Heart left ventricle (tissue), 13 donors: ENCODE measurements around the gene CTNNA3.

Experiments
- POLR2A ChIP-seq, 2 donors: fragments of 450-650 bp; IDR thresholded peaks; one replicate each; pipeline ENCODE4 v1.6.1; 2017; ENCODE audit warnings: antibody characterized with exemption in 2 of 2, mild to moderate bottlenecking in 2 of 2, moderate library complexity in 2 of 2
- TF ChIP-seq, protein P1 (sequence below), 12 donors: fragments of 200-600 bp; sonication (generic) in 4 of 12; IDR thresholded peaks; one replicate each; pipeline versions ENCODE4 v1.5.0 to v1.8.0; 2018 to 2022; ENCODE audit warnings: antibody characterized with exemption in 12 of 12, mild to moderate bottlenecking in 5 of 12
- donor health status: ischemic (EF 13 %, LVEDD 7.1; RV severe dilation, severe dysfunction).
- donor health status: DM: no; HTN: yes; CAD: no.
- donor health status: DM: no; HTN: no; CAD: no.
- donor health status: ischemic (EF 25% LVEDD 6.9; RV normal size, moderate dysfunction).
- donor health status: ischemic (EF 25% LVEDD 5.7; RV mildly dilated, moderate dysfunction).
- donor health status: ischemic (EF 35%, LVEDD 5.7; RV mildly dilated, moderate dysfunction).
- donor health status: nonischemic (EF 11% LVEDD 7.7; RV severe dilation, severe dysfunction).
- donor health status: DM: yes; HTN: yes; CAD: no.
- donor health status: PGD.
- donor health status: ischemic (EF 29% LVEDD 5.4; RV normal size, mild dysfunction).
- donor health status: nonischemic (EF 23%, LVEDD 6.1; RV moderate dilation, normal function).

DNA sequence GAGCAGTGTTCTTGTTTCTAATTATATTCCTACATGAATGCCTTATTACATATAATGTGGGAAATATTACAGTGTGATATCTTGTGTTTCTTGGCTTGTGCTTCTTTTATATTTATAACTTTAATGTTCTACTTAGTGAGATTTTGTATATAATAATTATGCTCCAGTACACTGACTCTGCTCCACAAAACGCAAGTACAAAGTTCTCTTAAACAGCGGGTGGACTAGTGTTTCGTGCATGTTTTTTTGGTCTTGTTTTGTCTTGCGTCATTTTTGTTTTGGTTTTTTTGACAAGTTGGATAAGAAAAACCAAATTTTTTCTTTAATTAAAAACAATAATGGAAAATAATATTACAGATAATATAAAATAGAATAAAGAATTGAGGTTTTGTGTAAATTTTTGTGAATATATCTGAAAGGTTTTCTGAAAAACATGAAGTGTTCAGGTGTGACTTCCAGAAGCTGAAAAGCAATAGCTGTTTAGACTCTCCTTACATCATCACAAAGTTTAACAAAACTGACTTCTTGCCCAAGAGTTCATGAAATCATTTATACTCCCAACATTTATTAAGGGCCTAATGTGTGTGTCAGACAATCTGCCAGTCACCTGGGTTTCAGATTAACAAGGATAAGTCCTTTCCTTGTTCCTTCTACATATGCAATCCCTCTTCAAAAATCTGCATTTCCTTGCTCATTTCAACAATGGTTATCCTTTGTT, 438.4 kb downstream of the CTNNA3 start:
- TF ChIP-seq, protein P1, sequence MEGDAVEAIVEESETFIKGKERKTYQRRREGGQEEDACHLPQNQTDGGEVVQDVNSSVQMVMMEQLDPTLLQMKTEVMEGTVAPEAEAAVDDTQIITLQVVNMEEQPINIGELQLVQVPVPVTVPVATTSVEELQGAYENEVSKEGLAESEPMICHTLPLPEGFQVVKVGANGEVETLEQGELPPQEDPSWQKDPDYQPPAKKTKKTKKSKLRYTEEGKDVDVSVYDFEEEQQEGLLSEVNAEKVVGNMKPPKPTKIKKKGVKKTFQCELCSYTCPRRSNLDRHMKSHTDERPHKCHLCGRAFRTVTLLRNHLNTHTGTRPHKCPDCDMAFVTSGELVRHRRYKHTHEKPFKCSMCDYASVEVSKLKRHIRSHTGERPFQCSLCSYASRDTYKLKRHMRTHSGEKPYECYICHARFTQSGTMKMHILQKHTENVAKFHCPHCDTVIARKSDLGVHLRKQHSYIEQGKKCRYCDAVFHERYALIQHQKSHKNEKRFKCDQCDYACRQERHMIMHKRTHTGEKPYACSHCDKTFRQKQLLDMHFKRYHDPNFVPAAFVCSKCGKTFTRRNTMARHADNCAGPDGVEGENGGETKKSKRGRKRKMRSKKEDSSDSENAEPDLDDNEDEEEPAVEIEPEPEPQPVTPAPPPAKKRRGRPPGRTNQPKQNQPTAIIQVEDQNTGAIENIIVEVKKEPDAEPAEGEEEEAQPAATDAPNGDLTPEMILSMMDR (IDR thresholded peaks at IDR 0.05), result no peak
- TF ChIP-seq POLR2A (IDR thresholded peaks at IDR 0.05), result no peak
